HepG2 (cell line): ENCODE data around the gene ETV5. TPM values are rescaled to one million over a fixed set of nuclear protein-coding genes. Genes with fewer than 3 reads are reported as not detected.

Experiments used
- AHR ChIP-seq: IDR thresholded peaks from 2 replicates; pipeline ENCODE4 v1.6.1; 2018; ENCODE audit warnings: missing genetic modification reagents, missing compliant biosample characterization
- EP300 ChIP-seq, 3 experiments: sonication (generic) in 1 of 3; formaldehyde crosslinking in 1 of 3; IDR thresholded peaks; 2 replicates each; pipeline versions ENCODE4 v1.5.1 to v1.6.1; 2011 to 2020; ENCODE audit warnings: low read depth in 2 of 3, low read length in 2 of 3, borderline replicate concordance in 1 of 3, improper control_type of control experiment in 1 of 3, mild to moderate bottlenecking in 1 of 3, missing genetic modification reagents in 1 of 3, moderate library complexity in 1 of 3
- HNRNPL ChIP-seq: fragments of 200-400 bp; formaldehyde crosslinking; IDR thresholded peaks from 2 replicates; pipeline ENCODE4 v1.6.1; 2017; ENCODE audit warnings: mild to moderate bottlenecking, low read depth, low read length
- HNRNPLL ChIP-seq: fragments of 200-400 bp; formaldehyde crosslinking; IDR thresholded peaks from 2 replicates; pipeline ENCODE4 v1.6.1; 2017; ENCODE audit warnings: mild to moderate bottlenecking, low read depth, low read length; ENCODE audit not compliant: poor library complexity, severe bottlenecking
- MAFF ChIP-seq: IDR thresholded peaks from 2 replicates; pipeline ENCODE4 v1.6.1; 2011; ENCODE audit warnings: low read depth, low read length, improper control_type of control experiment
- RARA ChIP-seq: IDR thresholded peaks from 2 replicates; pipeline ENCODE4 v1.6.1; 2016; ENCODE audit warnings: missing genetic modification reagents, missing compliant biosample characterization
- STAT6 ChIP-seq: sonication (generic); formaldehyde crosslinking; IDR thresholded peaks from 2 replicates; pipeline ENCODE4 v1.4.0; 2020; ENCODE audit warnings: missing genetic modification reagents, mild to moderate bottlenecking, borderline replicate concordance
- ZNF331 ChIP-seq: sonication (generic); formaldehyde crosslinking; IDR thresholded peaks from 2 replicates; pipeline ENCODE4 v1.4.0; 2020; ENCODE audit warnings: missing genetic modification reagents
- ZNF552 ChIP-seq: sonication (generic); formaldehyde crosslinking; IDR thresholded peaks from 2 replicates; pipeline ENCODE4 v1.9.0; 2022; ENCODE audit warnings: missing genetic modification reagents, mild to moderate bottlenecking, borderline replicate concordance
- polyA plus RNA-seq, 8 experiments: library from polyadenylated mRNA; depleted of rRNA in 3 of 8; stranded (reverse) in 7 of 8; unstranded in 1 of 8; fragments of >200 nt; fragmentation: Illumina TruSeq in 4 of 8; extraction: Trizol in 4 of 8; gene quantifications; 2 replicates each; pipeline versions ENCODE4 v1.2.1 to v1.2.3, GENCODE V29; 2011 to 2016; ENCODE audit warnings: low read depth in 4 of 8, missing spikeins in 1 of 8, mixed read lengths in 1 of 8; ENCODE audit not compliant: insufficient read depth in 1 of 8
- total RNA-seq, 5 experiments: library from RNA; depleted of rRNA; stranded (reverse); fragments of >200 nt; fragmentation: Illumina TruSeq; extraction: Trizol; gene quantifications; 2 replicates each; pipeline ENCODE4 v1.2.3, GENCODE V29; 2016; ENCODE audit warnings: low read depth in 1 of 5
- TF ChIP-seq, protein P1 (sequence below): sonication (generic); formaldehyde crosslinking; IDR thresholded peaks from 2 replicates; pipeline ENCODE4 v1.4.0; 2020; ENCODE audit warnings: missing genetic modification reagents, borderline replicate concordance
- TF ChIP-seq, protein P2 (sequence below): sonication (generic); formaldehyde crosslinking; IDR thresholded peaks from 2 replicates; pipeline ENCODE4 v1.4.0; 2020; ENCODE audit warnings: missing genetic modification reagents
- TF ChIP-seq, protein P3 (sequence below): IDR thresholded peaks from 2 replicates; pipeline ENCODE4 v1.6.1; 2016; ENCODE audit warnings: low read depth, control low read depth
- TF ChIP-seq, protein P4 (sequence below): sonication (generic); formaldehyde crosslinking; IDR thresholded peaks from 2 replicates; pipeline ENCODE4 v1.4.0; 2020; ENCODE audit warnings: missing genetic modification reagents

Gene ETV5
- total and polyA plus RNA-seq, 2 of the 13 experiments (the other 11 are each of a cell fraction or from before 2014, with no cell fraction given) = 52.9 to 57.2 TPM

DNA sequence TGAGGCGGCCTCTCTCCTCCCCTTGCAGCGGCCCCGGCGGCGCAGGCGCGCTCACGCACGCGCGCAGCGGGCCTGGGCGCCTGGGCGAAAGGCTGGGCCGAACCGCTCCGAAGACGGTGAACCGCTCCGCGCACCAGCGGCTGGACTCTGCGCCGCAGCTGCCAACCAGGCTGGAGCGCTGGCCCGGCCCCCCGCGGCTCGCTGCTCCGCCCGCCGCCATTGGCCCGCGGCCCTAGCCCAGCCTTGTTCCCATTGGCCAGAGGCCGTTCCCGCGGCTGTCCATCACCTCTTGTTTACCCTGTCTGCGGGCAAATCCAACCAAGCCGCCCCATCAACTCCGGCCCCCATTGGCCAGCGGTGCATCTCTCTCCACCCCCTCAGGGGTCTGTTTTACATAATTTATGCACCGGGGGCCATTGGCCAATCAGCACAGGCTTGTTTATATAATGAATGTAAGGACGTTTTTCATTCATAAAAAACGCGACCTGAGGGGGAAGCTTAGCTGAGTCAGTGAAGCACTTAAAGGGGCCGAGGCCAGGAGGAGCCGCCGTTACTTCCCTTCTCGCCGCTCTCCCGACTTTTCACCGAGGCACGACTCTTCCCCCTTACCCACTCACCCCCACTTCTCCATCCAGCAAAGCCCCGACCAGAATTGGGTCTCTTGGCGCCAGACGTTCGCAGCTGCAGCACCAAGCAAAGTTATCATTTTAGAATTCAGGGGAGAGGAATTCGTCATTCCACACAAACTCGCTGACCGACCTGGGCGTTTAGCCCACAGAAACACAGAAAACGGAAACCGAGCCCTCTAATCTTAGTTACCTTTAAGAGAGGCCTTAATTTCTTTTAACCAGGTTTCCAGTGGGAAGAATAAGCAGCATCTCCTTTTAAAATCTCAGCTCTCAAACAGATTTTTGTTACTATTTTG is at the start of gene ETV5 (continued):
- no peak for TF ChIP-seq STAT6 (CRISPR knock-in tag)
- peak in 1 of 2 experiments; percentile 5; a peak in 1 of 4 replicates for TF ChIP-seq EP300 (IDR thresholded peaks at IDR 0.05; ENCODE audit: low read depth in 2 of 2, low read length in 2 of 2)
- no peak for TF ChIP-seq EP300 (CRISPR knock-in tag; IDR thresholded peaks at IDR 0.05; ENCODE audit: borderline replicate concordance)
- no peak for TF ChIP-seq HNRNPL
- peak; percentile 50 for TF ChIP-seq RARA (CRISPR knock-in tag)
- peak; percentile 71; the same call in 1 of the 2 replicates for TF ChIP-seq AHR (CRISPR knock-in tag)
- TF ChIP-seq, protein P1, sequence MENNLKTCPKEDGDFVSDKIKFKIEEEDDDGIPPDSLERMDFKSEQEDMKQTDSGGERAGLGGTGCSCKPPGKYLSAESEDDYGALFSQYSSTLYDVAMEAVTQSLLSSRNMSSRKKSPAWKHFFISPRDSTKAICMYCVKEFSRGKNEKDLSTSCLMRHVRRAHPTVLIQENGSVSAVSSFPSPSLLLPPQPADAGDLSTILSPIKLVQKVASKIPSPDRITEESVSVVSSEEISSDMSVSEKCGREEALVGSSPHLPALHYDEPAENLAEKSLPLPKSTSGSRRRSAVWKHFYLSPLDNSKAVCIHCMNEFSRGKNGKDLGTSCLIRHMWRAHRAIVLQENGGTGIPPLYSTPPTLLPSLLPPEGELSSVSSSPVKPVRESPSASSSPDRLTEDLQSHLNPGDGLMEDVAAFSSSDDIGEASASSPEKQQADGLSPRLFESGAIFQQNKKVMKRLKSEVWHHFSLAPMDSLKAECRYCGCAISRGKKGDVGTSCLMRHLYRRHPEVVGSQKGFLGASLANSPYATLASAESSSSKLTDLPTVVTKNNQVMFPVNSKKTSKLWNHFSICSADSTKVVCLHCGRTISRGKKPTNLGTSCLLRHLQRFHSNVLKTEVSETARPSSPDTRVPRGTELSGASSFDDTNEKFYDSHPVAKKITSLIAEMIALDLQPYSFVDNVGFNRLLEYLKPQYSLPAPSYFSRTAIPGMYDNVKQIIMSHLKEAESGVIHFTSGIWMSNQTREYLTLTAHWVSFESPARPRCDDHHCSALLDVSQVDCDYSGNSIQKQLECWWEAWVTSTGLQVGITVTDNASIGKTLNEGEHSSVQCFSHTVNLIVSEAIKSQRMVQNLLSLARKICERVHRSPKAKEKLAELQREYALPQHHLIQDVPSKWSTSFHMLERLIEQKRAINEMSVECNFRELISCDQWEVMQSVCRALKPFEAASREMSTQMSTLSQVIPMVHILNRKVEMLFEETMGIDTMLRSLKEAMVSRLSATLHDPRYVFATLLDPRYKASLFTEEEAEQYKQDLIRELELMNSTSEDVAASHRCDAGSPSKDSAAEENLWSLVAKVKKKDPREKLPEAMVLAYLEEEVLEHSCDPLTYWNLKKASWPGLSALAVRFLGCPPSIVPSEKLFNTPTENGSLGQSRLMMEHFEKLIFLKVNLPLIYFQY (CRISPR knock-in tag) = peak; percentile 93; the same call in 1 of the 2 replicates
- TF ChIP-seq HNRNPLL = peak; percentile 81
- TF ChIP-seq, protein P2, sequence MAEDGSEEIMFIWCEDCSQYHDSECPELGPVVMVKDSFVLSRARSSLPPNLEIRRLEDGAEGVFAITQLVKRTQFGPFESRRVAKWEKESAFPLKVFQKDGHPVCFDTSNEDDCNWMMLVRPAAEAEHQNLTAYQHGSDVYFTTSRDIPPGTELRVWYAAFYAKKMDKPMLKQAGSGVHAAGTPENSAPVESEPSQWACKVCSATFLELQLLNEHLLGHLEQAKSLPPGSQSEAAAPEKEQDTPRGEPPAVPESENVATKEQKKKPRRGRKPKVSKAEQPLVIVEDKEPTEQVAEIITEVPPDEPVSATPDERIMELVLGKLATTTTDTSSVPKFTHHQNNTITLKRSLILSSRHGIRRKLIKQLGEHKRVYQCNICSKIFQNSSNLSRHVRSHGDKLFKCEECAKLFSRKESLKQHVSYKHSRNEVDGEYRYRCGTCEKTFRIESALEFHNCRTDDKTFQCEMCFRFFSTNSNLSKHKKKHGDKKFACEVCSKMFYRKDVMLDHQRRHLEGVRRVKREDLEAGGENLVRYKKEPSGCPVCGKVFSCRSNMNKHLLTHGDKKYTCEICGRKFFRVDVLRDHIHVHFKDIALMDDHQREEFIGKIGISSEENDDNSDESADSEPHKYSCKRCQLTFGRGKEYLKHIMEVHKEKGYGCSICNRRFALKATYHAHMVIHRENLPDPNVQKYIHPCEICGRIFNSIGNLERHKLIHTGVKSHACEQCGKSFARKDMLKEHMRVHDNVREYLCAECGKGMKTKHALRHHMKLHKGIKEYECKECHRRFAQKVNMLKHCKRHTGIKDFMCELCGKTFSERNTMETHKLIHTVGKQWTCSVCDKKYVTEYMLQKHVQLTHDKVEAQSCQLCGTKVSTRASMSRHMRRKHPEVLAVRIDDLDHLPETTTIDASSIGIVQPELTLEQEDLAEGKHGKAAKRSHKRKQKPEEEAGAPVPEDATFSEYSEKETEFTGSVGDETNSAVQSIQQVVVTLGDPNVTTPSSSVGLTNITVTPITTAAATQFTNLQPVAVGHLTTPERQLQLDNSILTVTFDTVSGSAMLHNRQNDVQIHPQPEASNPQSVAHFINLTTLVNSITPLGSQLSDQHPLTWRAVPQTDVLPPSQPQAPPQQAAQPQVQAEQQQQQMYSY (CRISPR knock-in tag) = peak; percentile 51; the same call in 1 of the 2 replicates
- TF ChIP-seq MAFF = peak; percentile 49; the same call in 1 of the 2 replicates
- TF ChIP-seq, protein P3, sequence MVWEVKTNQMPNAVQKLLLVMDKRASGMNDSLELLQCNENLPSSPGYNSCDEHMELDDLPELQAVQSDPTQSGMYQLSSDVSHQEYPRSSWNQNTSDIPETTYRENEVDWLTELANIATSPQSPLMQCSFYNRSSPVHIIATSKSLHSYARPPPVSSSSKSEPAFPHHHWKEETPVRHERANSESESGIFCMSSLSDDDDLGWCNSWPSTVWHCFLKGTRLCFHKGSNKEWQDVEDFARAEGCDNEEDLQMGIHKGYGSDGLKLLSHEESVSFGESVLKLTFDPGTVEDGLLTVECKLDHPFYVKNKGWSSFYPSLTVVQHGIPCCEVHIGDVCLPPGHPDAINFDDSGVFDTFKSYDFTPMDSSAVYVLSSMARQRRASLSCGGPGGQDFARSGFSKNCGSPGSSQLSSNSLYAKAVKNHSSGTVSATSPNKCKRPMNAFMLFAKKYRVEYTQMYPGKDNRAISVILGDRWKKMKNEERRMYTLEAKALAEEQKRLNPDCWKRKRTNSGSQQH (CRISPR knock-in tag) = peak; percentile 47; the same call in 1 of the 2 replicates
- TF ChIP-seq ZNF331 = peak; percentile 15; the same call in 1 of the 2 replicates
- TF ChIP-seq, protein P4, sequence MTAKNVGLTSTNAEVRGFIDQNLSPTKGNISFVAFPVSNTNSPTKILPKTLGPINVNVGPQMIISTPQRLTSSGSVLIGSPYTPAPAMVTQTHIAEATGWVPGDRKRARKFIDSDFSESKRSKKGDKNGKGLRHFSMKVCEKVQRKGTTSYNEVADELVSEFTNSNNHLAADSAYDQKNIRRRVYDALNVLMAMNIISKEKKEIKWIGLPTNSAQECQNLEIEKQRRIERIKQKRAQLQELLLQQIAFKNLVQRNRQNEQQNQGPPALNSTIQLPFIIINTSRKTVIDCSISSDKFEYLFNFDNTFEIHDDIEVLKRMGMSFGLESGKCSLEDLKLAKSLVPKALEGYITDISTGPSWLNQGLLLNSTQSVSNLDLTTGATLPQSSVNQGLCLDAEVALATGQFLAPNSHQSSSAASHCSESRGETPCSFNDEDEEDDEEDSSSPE (CRISPR knock-in tag) = no peak
- no peak for TF ChIP-seq ZNF552
